ENCODE data around the gene ATRNL1.

The ATRNL1 gene

GRCh38 chr10:115854740-115855435, 761.7 kb downstream of the ATRNL1 start:
- peak; percentile 51 for DNase-seq

DNA sequence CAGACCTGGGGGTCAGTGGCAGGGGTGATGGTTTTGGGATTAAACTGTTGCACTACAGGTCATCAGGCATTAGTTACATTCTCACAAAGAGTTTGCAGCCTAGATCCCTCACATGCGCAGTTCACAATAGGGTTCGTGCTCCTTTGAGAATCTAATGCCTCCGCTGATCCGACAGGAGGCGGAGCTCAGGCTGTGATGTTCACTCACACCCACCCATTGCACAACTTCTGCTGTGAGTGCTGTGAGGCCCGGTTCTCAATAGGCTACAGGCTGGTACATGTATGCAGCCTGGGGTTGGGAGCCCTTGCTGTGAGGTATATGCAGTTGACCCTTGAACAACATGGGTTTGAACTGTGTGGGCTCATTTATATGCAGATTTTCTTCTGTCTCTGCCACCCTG, 763.4 kb downstream of the ATRNL1 start:
- no peak for DNase-seq

GRCh38 chr10:115857856-115858255, 764.7 kb downstream of the ATRNL1 start:
- DNase-seq = peak; percentile 23

GRCh38 chr10:115860182-115861107, 767.3 kb downstream of the ATRNL1 start:
- no peak for DNase-seq

GRCh38 chr10:115861455-115861854, 768.3 kb downstream of the ATRNL1 start:
- no peak for DNase-seq

DNA sequence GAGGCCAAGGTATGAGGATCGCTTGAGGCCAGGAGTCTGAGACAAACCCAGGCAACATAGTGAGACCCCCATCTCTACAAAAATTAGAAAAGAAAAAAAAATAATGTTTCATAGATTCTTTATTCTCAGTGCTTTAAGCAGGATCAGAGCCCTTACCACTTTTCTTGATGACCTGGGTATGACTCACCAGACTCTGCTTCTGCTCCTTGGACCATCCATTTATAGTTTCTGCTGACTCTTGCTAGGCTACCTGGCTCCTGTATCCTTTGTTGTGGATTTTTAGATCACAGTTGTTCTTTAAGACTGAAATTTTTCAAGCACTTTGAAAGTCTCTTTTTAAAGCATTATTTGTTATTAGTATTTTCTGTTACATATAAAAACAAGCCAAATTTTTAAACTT, 768.7 kb downstream of the ATRNL1 start:
- DNase-seq = peak; percentile 63

GRCh38 chr10:115866174-115866573, 773.0 kb downstream of the ATRNL1 start:
- no peak for DNase-seq

DNA sequence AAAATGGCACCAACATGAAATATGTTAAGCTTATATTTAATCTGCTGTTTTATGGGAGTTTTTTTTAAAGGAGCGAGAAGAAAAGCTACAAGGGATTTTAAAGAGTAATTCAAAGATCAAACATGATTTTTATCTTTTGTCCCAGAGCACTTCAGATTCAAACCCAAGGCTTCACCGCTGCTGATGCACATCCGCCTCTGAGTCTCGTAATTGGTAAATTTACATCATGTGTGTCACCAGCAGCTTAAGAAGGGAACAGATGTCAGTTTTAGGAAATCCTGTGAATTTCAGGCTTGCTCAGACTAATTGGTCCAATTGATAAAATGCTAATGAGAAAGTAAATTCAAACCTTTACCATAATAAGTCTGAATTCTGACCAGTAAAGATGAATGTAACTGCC, 773.5 kb downstream of the ATRNL1 start:
- no peak for DNase-seq

DNA sequence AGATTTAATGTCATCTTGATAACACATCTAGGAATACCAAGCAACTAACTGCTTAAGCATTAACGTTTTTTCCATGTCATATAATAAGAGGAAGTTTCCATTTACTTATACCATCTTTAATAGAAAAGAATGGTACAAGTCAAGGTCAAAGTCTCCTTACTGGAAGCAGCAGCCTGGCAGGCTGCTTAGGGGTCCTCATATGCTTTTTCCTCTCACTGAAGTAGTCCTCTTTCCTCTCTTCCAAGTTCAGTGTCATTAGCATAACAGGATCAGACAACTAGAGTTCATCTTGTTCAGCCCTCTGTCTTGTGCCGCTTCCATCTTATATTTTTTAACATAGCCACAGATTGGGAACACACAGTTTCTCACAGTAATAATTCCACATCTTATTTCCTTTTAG, 774.1 kb downstream of the ATRNL1 start:
- no peak for DNase-seq

GRCh38 chr10:115871855-115872254, 778.7 kb downstream of the ATRNL1 start:
- DNase-seq = no peak

- no peak for DNase-seq
Observed at GRCh38 chr10:115875172-115875571, 782.0 kb downstream of the ATRNL1 start.

DNA sequence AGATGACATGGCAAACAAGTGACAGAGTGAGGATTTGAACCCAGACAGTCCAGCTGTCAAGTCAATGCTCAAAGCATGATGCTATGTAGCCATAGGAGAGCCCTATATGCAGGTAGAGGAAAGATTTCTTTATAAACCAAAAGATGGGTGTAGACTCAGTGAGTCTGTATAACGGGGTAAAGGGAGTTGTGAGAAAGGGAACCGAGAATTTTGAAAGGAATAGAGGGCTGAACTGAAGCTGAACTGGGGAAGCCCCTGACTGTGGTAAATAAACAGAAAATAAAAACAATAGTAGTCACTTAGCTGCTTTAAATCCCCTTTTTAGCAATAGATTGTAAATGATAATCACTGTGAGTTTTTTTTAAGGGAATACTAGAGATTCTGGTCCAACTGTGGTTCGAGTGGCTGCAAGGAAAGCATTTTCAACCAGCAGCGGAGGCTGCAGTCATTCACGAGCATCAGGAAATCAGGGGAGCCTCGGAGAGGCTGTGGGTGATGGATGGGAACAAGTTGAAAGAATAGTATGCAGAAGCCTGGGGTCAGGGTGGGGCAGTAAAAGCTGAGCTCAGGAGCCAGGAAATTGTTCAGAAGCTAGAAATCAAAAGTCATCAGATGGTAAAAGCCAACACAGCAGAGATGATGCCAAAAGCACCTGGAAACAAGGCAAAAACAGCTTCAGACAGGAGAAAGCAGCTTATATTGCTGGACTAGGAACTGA, 786.4 kb downstream of the ATRNL1 start:
- no peak for DNase-seq

DNA sequence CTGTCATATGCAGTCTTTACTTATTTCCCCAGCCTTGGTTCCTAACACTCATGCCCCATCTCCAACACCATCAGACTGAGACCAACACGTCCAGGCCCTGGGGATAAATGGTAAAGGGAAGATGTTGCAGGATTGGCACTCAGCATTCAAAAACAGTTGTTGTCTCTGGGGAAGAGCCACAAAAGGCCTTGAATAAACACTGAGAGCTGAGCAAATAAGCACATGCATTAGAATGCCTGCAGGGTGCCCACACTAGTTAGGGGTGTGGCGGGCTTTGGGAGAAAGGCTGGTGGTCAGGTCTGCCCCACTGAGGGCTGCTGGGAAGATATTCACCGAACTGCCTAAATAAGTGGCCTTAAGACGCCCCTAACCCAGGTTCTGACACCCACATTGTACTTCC, 788.9 kb downstream of the ATRNL1 start:
- no peak for DNase-seq

- DNase-seq = no peak
Observed at GRCh38 chr10:115883372-115883771, 790.2 kb downstream of the ATRNL1 start.

GRCh38 chr10:115884331-115884730, 791.2 kb downstream of the ATRNL1 start:
- no peak for DNase-seq

DNA sequence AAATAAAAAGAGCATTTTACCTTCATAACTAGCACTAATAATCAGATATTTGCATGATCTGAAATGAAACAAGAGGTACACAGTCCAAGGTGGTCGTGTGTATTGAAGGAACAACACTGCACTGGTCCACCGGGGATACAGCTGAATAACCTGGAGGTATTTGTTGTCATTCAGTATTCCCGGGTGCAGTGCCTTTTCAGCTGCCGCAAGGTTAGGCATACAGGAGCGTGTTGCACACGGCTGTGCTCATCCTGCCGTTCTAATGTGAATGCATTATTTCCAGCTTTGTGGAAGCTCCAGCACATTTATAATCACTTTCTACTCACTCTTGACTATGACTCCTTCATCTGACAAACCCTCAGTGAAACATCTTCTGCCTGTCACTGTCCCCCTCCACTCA, 802.0 kb downstream of the ATRNL1 start:
- no peak for DNase-seq

DNA sequence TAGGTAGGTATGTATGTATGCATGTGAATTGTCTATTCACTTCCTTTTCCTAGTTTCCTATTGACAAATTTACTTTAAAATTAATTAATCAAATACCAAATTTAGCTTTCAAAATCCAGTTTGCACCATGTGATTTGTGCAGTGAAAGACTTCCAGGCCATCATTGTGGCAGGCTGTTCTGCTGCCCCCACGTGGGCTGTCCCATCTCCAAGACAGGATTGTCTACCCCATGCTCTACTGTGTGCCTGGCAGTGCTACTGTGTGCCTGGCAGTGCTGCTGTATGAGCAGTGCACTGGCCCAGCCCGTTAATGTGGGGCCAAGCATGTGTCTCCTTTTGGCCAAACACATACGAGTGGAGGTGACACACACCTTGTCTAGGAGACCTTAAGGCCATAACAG, 805.1 kb downstream of the ATRNL1 start:
- no peak for DNase-seq

DNA sequence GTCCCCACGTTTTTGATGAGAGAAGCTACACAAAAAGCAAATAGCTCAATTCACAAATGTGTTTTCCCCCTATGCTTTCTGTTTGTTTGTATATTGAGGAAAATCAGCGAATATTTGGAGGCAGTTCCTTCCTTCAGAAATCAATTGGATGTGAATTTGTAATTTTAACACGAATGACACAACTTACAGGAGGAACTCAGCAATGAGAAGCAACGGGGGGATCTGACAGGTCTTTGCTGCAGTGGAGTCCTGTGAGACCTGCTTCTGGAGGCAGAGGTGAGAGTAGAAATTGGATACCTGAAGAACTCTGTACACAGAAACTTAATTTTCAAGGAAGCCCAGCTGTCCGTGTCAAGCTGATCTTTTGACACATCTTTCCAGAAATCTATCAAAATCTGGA, 809.4 kb downstream of the ATRNL1 start:
- DNase-seq = no peak

GRCh38 chr10:115903207-115903606, 810.0 kb downstream of the ATRNL1 start:
- peak; percentile 51 for DNase-seq

- DNase-seq = no peak
Observed at GRCh38 chr10:115903845-115904244, 810.7 kb downstream of the ATRNL1 start.

DNA sequence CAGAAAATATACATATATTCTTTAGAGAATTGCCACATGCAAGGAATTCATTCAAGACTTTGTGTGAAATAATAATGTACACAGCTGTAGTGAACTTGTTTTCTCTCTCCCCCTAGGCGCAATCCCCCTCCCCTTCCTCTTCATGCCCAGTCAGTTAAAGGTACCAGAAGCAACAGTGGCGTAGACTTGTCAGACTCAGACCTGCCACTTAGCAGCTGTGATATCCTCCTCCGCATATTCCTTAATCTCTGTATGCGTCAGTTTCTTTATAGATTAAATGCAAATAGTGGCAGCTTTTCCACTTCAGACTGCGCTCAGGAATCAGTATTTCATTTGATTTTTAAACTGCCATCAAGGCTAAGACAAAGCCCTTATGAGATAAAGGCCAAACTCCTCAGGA, 815.9 kb downstream of the ATRNL1 start:
- no peak for DNase-seq

GRCh38 chr10:115909962-115910731, 817.0 kb downstream of the ATRNL1 start:
- no peak for DNase-seq

DNA sequence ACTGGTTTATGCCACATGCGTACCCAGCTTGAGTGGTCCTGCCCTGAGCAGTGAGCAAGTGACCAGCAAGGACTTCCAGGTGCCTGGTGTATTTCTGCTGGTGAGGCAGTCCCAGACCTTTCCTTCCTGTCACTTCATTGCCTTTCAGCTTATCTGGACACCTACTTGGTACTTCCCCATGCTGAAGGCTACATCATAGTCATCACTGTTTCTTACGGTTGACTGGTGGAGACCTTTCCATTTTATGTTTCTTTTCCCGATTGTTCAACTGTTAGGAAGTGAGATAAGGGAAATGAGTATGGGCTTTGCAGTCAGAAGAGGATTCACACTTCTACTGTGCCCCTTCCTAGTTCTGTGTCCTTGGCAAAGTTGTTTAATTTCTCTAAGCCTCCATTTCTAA, 821.3 kb downstream of the ATRNL1 start:
- no peak for DNase-seq
